Measurements from ENCODE around the gene CCSAP.

DNA sequence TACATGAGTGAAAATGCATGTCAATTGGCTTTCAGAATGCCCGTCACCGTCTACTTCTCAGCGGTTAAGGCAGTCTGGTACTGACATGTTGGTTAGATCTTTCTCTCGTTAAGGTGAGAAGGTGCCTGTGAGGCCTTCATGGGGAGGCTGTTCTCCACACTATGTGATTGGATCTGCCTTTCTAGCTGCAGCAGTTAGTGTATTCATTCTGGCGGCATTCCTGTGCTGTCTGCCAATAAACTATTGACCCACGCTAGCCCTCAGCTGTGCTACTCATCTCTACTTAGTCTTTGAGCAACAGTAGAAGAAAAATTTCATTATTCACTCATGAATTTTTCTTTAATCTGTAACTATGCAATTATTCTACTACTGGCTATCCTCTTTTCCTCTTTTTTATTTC lies 32.0 kb downstream of the CCSAP start:
- TF ChIP-seq, protein P1, sequence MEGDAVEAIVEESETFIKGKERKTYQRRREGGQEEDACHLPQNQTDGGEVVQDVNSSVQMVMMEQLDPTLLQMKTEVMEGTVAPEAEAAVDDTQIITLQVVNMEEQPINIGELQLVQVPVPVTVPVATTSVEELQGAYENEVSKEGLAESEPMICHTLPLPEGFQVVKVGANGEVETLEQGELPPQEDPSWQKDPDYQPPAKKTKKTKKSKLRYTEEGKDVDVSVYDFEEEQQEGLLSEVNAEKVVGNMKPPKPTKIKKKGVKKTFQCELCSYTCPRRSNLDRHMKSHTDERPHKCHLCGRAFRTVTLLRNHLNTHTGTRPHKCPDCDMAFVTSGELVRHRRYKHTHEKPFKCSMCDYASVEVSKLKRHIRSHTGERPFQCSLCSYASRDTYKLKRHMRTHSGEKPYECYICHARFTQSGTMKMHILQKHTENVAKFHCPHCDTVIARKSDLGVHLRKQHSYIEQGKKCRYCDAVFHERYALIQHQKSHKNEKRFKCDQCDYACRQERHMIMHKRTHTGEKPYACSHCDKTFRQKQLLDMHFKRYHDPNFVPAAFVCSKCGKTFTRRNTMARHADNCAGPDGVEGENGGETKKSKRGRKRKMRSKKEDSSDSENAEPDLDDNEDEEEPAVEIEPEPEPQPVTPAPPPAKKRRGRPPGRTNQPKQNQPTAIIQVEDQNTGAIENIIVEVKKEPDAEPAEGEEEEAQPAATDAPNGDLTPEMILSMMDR (tag by site-specific recombination; IDR thresholded peaks at IDR 0.05): no peak
- TF ChIP-seq KLF9 (tag by site-specific recombination; IDR thresholded peaks at IDR 0.05; ENCODE audit: low read depth): no peak
- no peak for TF ChIP-seq ZNF274 (IDR thresholded peaks at IDR 0.05; ENCODE audit: low read length)
- no peak for TF ChIP-seq ZNF274 (tag by site-specific recombination; IDR thresholded peaks at IDR 0.05; ENCODE audit: borderline replicate concordance)
- no peak for TF ChIP-seq ZXDB (tag by site-specific recombination; IDR thresholded peaks at IDR 0.05)
- TF ChIP-seq ZNF555 (tag by site-specific recombination; conservative IDR thresholded peaks at IDR 0.05): no peak
- TF ChIP-seq TCF7L2 (IDR thresholded peaks at IDR 0.05; ENCODE audit: borderline replicate concordance, low read depth, low read length): no peak
